H1 (cell line): ENCODE measurements around the gene P2RX5. TPM values are rescaled to one million over a fixed set of nuclear protein-coding genes. Genes with fewer than 3 reads are reported as not detected.

ENCODE experiments used
- CTCF ChIP-seq, 3 experiments: IDR thresholded peaks; 1 replicate in 2 of 3; 2 replicates in 1 of 3; pipeline versions ENCODE4 v1.5.1 to v1.6.1; 2011; ENCODE audit warnings: low read length in 3 of 3, mild to moderate bottlenecking in 3 of 3, inconsistent platforms in 2 of 3, low read depth in 1 of 3, moderate library complexity in 1 of 3; ENCODE audit not compliant: insufficient read depth in 1 of 3; ENCODE audit errors: control extremely low read depth in 1 of 3
- polyA plus RNA-seq, 7 experiments: library from polyadenylated mRNA; depleted of rRNA in 3 of 7; stranded (reverse) in 5 of 7; unstranded in 2 of 7; fragments of >200 nt in 5 of 7; fragments of 200-250 nt in 2 of 7; gene quantifications; 1 replicate in 5 of 7; 2 replicates in 1 of 7; 4 replicates in 1 of 7; pipeline versions ENCODE4 v1.2.1 to v1.2.3, GENCODE V29; 2011 to 2013; ENCODE audit warnings: missing spikeins in 2 of 7, mixed read lengths in 2 of 7
- total RNA-seq: library from RNA; stranded (reverse); fragmentation: NEBNext Ultra II Directional; extraction: Animal tissue kit (Norgen Biotek cat#: 25700); gene quantifications from 2 replicates; pipeline ENCODE4 v1.2.1, GENCODE V29; 2021

P2RX5 gene
- total and polyA plus RNA-seq, 2 of the 8 experiments (the other 6 are each of a cell fraction or from before 2014, with no cell fraction given) = 12.0 to 15.6 TPM

- TF ChIP-seq CTCF (IDR thresholded peaks at IDR 0.05; ENCODE audit: control extremely low read depth in 1 of 3, insufficient read depth in 1 of 3, low read depth in 1 of 3, low read length in 3 of 3) = no peak
Observed at GRCh38 chr17:3681057-3681456, 14.9 kb downstream of the P2RX5 start (continued).
